SK-N-SH (cell line): ENCODE measurements around the gene IBTK.
"Not testable (repeated sequence)": the region's sequence is repeated elsewhere in the genome, so short reads cannot be mapped to it uniquely, and the experiment has no call there.

Source experiments
- GABPA ChIP-seq: IDR thresholded peaks from 2 replicates; pipeline ENCODE4 v1.4.0; 2012; ENCODE audit warnings: low read depth, mild to moderate bottlenecking
- MXI1 ChIP-seq: IDR thresholded peaks from 2 replicates; pipeline ENCODE4 v1.6.1; 2012; ENCODE audit warnings: mild to moderate bottlenecking, low read depth, low read length, improper control_type of control experiment
- RFX5 ChIP-seq: IDR thresholded peaks from 2 replicates; pipeline ENCODE4 v1.6.1; 2012; ENCODE audit warnings: mild to moderate bottlenecking, improper control_type of control experiment, low read length
- TEAD4 ChIP-seq: IDR thresholded peaks from 2 replicates; pipeline ENCODE4 v1.4.0; 2012; ENCODE audit warnings: mild to moderate bottlenecking, borderline replicate concordance; ENCODE audit not compliant: insufficient read depth
- TF ChIP-seq, protein P1 (sequence below): fragments of 200-600 bp; sonication (generic); IDR thresholded peaks from 2 replicates; pipeline ENCODE4 v1.6.1; 2017; ENCODE audit warnings: antibody characterized with exemption, mild to moderate bottlenecking, moderate library complexity
- TF ChIP-seq, protein P2 (sequence below): IDR thresholded peaks from 2 replicates; pipeline ENCODE4 v1.4.0; 2012; ENCODE audit warnings: low read depth, borderline replicate concordance
- TF ChIP-seq, protein P3 (sequence below): IDR thresholded peaks from 2 replicates; pipeline ENCODE4 v1.4.0; 2012; ENCODE audit warnings: low read depth

DNA sequence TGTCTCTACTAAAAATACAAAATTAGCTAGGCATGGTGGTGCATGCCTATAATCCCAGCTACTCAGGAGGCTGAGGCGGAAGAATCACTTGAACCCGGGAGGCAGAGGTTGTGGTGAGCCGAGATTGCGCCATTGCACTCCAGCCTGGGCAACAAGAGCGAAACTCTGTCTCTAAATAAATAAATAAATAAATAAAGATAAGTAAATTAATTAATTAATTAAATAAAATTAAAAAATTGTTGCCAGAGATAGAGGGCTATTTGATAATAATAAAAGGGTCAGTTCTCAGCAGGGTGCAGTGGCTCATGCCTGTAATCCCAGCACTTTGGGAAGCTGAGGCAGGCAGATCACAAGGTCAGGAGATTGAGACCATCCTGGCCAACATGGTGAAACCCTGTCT, 7.2 kb upstream of the IBTK start:
- TF ChIP-seq TEAD4, GABPA, MXI1, RFX5: not testable (repeated sequence)
- TF ChIP-seq, protein P1, sequence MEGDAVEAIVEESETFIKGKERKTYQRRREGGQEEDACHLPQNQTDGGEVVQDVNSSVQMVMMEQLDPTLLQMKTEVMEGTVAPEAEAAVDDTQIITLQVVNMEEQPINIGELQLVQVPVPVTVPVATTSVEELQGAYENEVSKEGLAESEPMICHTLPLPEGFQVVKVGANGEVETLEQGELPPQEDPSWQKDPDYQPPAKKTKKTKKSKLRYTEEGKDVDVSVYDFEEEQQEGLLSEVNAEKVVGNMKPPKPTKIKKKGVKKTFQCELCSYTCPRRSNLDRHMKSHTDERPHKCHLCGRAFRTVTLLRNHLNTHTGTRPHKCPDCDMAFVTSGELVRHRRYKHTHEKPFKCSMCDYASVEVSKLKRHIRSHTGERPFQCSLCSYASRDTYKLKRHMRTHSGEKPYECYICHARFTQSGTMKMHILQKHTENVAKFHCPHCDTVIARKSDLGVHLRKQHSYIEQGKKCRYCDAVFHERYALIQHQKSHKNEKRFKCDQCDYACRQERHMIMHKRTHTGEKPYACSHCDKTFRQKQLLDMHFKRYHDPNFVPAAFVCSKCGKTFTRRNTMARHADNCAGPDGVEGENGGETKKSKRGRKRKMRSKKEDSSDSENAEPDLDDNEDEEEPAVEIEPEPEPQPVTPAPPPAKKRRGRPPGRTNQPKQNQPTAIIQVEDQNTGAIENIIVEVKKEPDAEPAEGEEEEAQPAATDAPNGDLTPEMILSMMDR: not testable (repeated sequence)
- TF ChIP-seq, protein P2, sequence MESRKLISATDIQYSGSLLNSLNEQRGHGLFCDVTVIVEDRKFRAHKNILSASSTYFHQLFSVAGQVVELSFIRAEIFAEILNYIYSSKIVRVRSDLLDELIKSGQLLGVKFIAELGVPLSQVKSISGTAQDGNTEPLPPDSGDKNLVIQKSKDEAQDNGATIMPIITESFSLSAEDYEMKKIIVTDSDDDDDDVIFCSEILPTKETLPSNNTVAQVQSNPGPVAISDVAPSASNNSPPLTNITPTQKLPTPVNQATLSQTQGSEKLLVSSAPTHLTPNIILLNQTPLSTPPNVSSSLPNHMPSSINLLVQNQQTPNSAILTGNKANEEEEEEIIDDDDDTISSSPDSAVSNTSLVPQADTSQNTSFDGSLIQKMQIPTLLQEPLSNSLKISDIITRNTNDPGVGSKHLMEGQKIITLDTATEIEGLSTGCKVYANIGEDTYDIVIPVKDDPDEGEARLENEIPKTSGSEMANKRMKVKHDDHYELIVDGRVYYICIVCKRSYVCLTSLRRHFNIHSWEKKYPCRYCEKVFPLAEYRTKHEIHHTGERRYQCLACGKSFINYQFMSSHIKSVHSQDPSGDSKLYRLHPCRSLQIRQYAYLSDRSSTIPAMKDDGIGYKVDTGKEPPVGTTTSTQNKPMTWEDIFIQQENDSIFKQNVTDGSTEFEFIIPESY: not testable (repeated sequence)
- TF ChIP-seq, protein P3, sequence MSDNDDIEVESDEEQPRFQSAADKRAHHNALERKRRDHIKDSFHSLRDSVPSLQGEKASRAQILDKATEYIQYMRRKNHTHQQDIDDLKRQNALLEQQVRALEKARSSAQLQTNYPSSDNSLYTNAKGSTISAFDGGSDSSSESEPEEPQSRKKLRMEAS: not testable (repeated sequence)
